Keratinocyte (primary cell): ENCODE results near the gene SMARCD3. TPM values are rescaled to one million over a fixed set of nuclear protein-coding genes. Genes with fewer than 3 reads are reported as not detected.

Experiments
- DNase-seq: peaks from one replicate; pipeline ENCODE4 v3.0.0-alpha.2; 2011; ENCODE audit warnings: low read depth, missing footprints, low spot score
- FAIRE-seq: peaks from 2 replicates; lab custom pipeline; 2011; peaks lifted over from hg19 to GRCh38; lab: Jason Lieb, UNC
- H2AFZ ChIP-seq: 2 replicates; pipeline ENCODE4 v1.6.0; 2012; ENCODE audit warnings: low read length, control low read depth, inconsistent platforms; ENCODE audit not compliant: control insufficient read depth
- H3K27ac ChIP-seq: 2 replicates; pipeline ENCODE4 v1.5.1; 2011; ENCODE audit warnings: low read length; ENCODE audit not compliant: control insufficient read depth, insufficient read depth
- H3K27me3 ChIP-seq: 3 replicates; pipeline ENCODE4 v1.6.0; 2011; ENCODE audit warnings: low read length; ENCODE audit not compliant: control insufficient read depth, insufficient read depth; ENCODE audit errors: extremely low read depth
- H3K36me3 ChIP-seq, 2 experiments: 2 replicates in 1 of 2; 3 replicates in 1 of 2; pipeline ENCODE4 v1.5.1; 2011; ENCODE audit warnings: low read length in 2 of 2, mild to moderate bottlenecking in 1 of 2; ENCODE audit not compliant: control insufficient read depth in 2 of 2, insufficient read depth in 2 of 2; ENCODE audit errors: extremely low read depth in 1 of 2
- H3K4me1 ChIP-seq: 3 replicates; pipeline ENCODE4 v1.5.1; 2011; ENCODE audit warnings: low read length; ENCODE audit not compliant: control insufficient read depth, insufficient read depth; ENCODE audit errors: extremely low read depth
- H3K4me2 ChIP-seq: 3 replicates; pipeline ENCODE4 v1.6.0; 2011; ENCODE audit warnings: low read depth, low read length; ENCODE audit not compliant: control insufficient read depth, insufficient read depth; ENCODE audit errors: extremely low read depth
- H3K4me3 ChIP-seq, 3 experiments: fragments of 200-600 bp in 1 of 3; sonication (generic) in 1 of 3; 2 replicates in 2 of 3; 3 replicates in 1 of 3; pipeline ENCODE4 v1.5.1; 2011 to 2016; ENCODE audit warnings: low read length in 3 of 3, mild to moderate bottlenecking in 3 of 3, control low read depth in 2 of 3, inconsistent platforms in 1 of 3, low read depth in 1 of 3, mixed read lengths in 1 of 3, mixed run types in 1 of 3, moderate library complexity in 1 of 3; ENCODE audit not compliant: control insufficient read depth in 2 of 3, insufficient read depth in 2 of 3; ENCODE audit errors: extremely low read depth in 1 of 3
- H3K79me2 ChIP-seq: 2 replicates; pipeline ENCODE4 v1.6.0; 2012; ENCODE audit warnings: low read length; ENCODE audit not compliant: control insufficient read depth, insufficient read depth
- H3K9ac ChIP-seq: 3 replicates; pipeline ENCODE4 v1.6.0; 2011; ENCODE audit warnings: low read length; ENCODE audit not compliant: control insufficient read depth, insufficient read depth; ENCODE audit errors: extremely low read depth
- H3K9me1 ChIP-seq: 3 replicates; pipeline ENCODE4 v1.6.0; 2011; ENCODE audit warnings: low read length; ENCODE audit not compliant: control insufficient read depth, insufficient read depth; ENCODE audit errors: extremely low read depth
- H3K9me3 ChIP-seq: 2 replicates; pipeline ENCODE4 v1.5.1; 2012; ENCODE audit warnings: low read depth, low read length; ENCODE audit not compliant: control insufficient read depth
- H4K20me1 ChIP-seq: 3 replicates; pipeline ENCODE4 v1.6.0; 2011; ENCODE audit warnings: low read length; ENCODE audit not compliant: control insufficient read depth, insufficient read depth; ENCODE audit errors: extremely low read depth
- CTCF ChIP-seq, 3 experiments: IDR thresholded peaks in 1 of 3; conservative IDR thresholded peaks in 1 of 3; optimal IDR thresholded peaks in 1 of 3; 2 replicates in 2 of 3; 3 replicates in 1 of 3; pipeline versions ENCODE3 to v1.5.1; 2011; ENCODE audit warnings: low read length in 3 of 3, mild to moderate bottlenecking in 3 of 3, moderate library complexity in 2 of 3, control low read depth in 1 of 3, inconsistent platforms in 1 of 3; ENCODE audit not compliant: insufficient read depth in 2 of 3; ENCODE audit errors: extremely low read depth in 1 of 3
- EZH2 ChIP-seq: IDR thresholded peaks from one replicate; pipeline ENCODE4 v1.6.1; 2012; ENCODE audit warnings: inconsistent platforms, mild to moderate bottlenecking, low read length, moderate library complexity
- dilution Hi-C: fragments of 300-500 bp; cut with MboI; formaldehyde crosslinking; loops from one replicate; pipeline ENCODE4 v1.7.0; 2020; ENCODE audit warnings: low sequenced_read_pairs; ENCODE audit not compliant: extremely low pct_ligation_motif_present
- polyA plus RNA-seq, 5 experiments: library from polyadenylated mRNA; depleted of rRNA in 3 of 5; stranded (reverse) in 3 of 5; stranded (forward) in 1 of 5; unstranded in 1 of 5; fragments of >200 nt; gene quantifications; 1 replicate in 1 of 5; 2 replicates in 3 of 5; 3 replicates in 1 of 5; pipeline versions ENCODE4 v1.2.1 to v1.2.3, GENCODE V29; 2011 to 2012; ENCODE audit warnings: missing spikeins in 2 of 5, low read depth in 1 of 5, low replicate concordance in 1 of 5

Gene SMARCD3
- polyA plus RNA-seq, 1 donor (not counting 4 experiments of a cell fraction or from before 2014, with no cell fraction given): 3.0 TPM

GRCh38 chr7:151197932-151198331 lies 50.6 kb downstream of the SMARCD3 start:
- Histone ChIP-seq H3K9ac (no peak overlapping the region), H3K4me1 (no peaks in the 10 kb centered on the region), H3K9me1 (no peaks in the 10 kb centered on the region), H3K4me2 (no peak overlapping the region), H3K79me2 (no peaks in the 10 kb centered on the region), H3K27ac (no peak overlapping the region), H2AFZ (no peak overlapping the region), H3K9me3 (no peaks in the 10 kb centered on the region), H3K36me3 (no peaks in the 10 kb centered on the region), H4K20me1 (no peaks in the 10 kb centered on the region), H3K4me3 (no peak overlapping the region), H3K27me3 (peaks cover 49% of the 10 kb centered on the region)
- TF ChIP-seq CTCF (optimal IDR thresholded peaks at IDR 0.05 in 1 of 3, IDR thresholded peaks at IDR 0.05 in 1 of 3, conservative IDR thresholded peaks at IDR 0.05 in 1 of 3; ENCODE audit: extremely low read depth in 1 of 3, insufficient read depth in 2 of 3, low read length in 3 of 3) (no peak), EZH2 (no peak)
- DNase-seq (no peak), FAIRE-seq (no peak)
- dilution Hi-C loops: no loop called here

GRCh38 chr7:151195616-151196450 lies 52.7 kb downstream of the SMARCD3 start:
- dilution Hi-C loops: no loop called here
- H4K20me1 ChIP-seq: no peaks in the 10 kb centered on the region
- no peaks in the 10 kb centered on the region for H3K79me2 ChIP-seq
- H3K36me3 ChIP-seq: no peaks in the 10 kb centered on the region
- H3K4me3 ChIP-seq: no peak overlapping the region
- no peak overlapping the region for H3K27ac ChIP-seq
- H3K27me3 ChIP-seq: peaks cover 41% of the 10 kb centered on the region
- no peak overlapping the region for H3K9ac ChIP-seq
- TF ChIP-seq CTCF (optimal IDR thresholded peaks at IDR 0.05 in 1 of 3, IDR thresholded peaks at IDR 0.05 in 1 of 3, conservative IDR thresholded peaks at IDR 0.05 in 1 of 3; ENCODE audit: extremely low read depth in 1 of 3, insufficient read depth in 2 of 3, low read length in 3 of 3) (no peak), EZH2 (no peak)
- H3K9me1 ChIP-seq: no peaks in the 10 kb centered on the region
- no peaks in the 10 kb centered on the region for H3K4me1 ChIP-seq
- DNase-seq: no peak
- H3K9me3 ChIP-seq: no peaks in the 10 kb centered on the region
- no peak overlapping the region for H3K4me2 ChIP-seq
- no peak for FAIRE-seq
- H2AFZ ChIP-seq: no peak overlapping the region
